Esophagus (tissue), 2 donors: ENCODE measurements around the gene XRCC3. TPM values are rescaled to one million over a fixed set of nuclear protein-coding genes. Genes with fewer than 3 reads are reported as not detected.

ENCODE experiments used
- H3K27ac ChIP-seq, 2 donors: one replicate each; pipeline ENCODE4 v1.5.1; 2013; ENCODE audit warnings: low read depth in 2 of 2, mild to moderate bottlenecking in 2 of 2, inconsistent platforms in 1 of 2, low read length in 1 of 2, moderate library complexity in 1 of 2
- H3K27me3 ChIP-seq, 2 donors: one replicate each; pipeline ENCODE4 v1.6.1; 2013; ENCODE audit warnings: low read length in 2 of 2, control low read depth in 1 of 2, mild to moderate bottlenecking in 1 of 2; ENCODE audit not compliant: insufficient read depth in 2 of 2, control insufficient read depth in 1 of 2
- H3K36me3 ChIP-seq, 2 donors: one replicate each; pipeline ENCODE4 v1.6.1; 2013; ENCODE audit warnings: low read length in 1 of 2; ENCODE audit not compliant: control insufficient read depth in 2 of 2, insufficient read depth in 2 of 2
- H3K4me1 ChIP-seq, 2 donors: one replicate each; pipeline ENCODE4 v1.6.1; 2013; ENCODE audit warnings: low read length in 1 of 2; ENCODE audit not compliant: control insufficient read depth in 2 of 2, insufficient read depth in 2 of 2
- H3K4me3 ChIP-seq, 2 donors: one replicate each; pipeline ENCODE4 v1.5.1; 2013; ENCODE audit warnings: low read length in 2 of 2, mild to moderate bottlenecking in 2 of 2, low read depth in 1 of 2, moderate library complexity in 1 of 2
- H3K9me3 ChIP-seq, 2 donors: one replicate each; pipeline ENCODE4 v1.6.1; 2013; ENCODE audit warnings: mild to moderate bottlenecking in 2 of 2, low read depth in 1 of 2, low read length in 1 of 2, moderate library complexity in 1 of 2; ENCODE audit not compliant: control insufficient read depth in 2 of 2, insufficient read depth in 1 of 2
- WGBS, 2 donors: extraction: QIAGEN DNeasy Blood & Tissue Kit; methylation state at CpG; one replicate each; pipeline ENCODE4 v1.1.7; 2013; 5-methylcytosine and 5-hydroxymethylcytosine counted together
- polyA plus RNA-seq, 2 donors: library from polyadenylated mRNA; stranded (reverse); fragments of 200-250 nt; gene quantifications; one replicate each; pipeline ENCODE4 v1.2.3, GENCODE V29; 2013
- donor health status: healthy with polysubstance abuse.
- donor health status: Bipolar disorder and iron deficiency.

XRCC3 gene
- polyA plus RNA-seq, 2 donors: 7.7 to 17.6 TPM

- no peaks in the 10 kb centered on the region for H3K9me3 ChIP-seq
- H3K27me3 ChIP-seq: no peaks in the 10 kb centered on the region
- H3K27ac ChIP-seq: no peak overlapping the region
- no peak overlapping the region for H3K4me3 ChIP-seq
- WGBS, 2 donors: 90% methylated on average over 6 of the region's 6 CpGs
- peaks cover 16 to 47% of the 10 kb centered on the region in 2 donors for H3K36me3 ChIP-seq
- peaks cover 5 to 15% of the 10 kb centered on the region in 2 donors for H3K4me1 ChIP-seq
Observed at GRCh38 chr14:103739466-103739792, 24.2 kb upstream of the XRCC3 start.

GRCh38 chr14:103738701-103739451 is 23.6 kb upstream of the XRCC3 start:
- Histone ChIP-seq H3K4me1 (peaks cover 5 to 18% of the 10 kb centered on the region in 2 donors), H3K4me3 (no peak overlapping the region), H3K27me3 (no peaks in the 10 kb centered on the region), H3K36me3 (peaks cover 16 to 52% of the 10 kb centered on the region in 2 donors), H3K9me3 (no peaks in the 10 kb centered on the region), H3K27ac (no peak overlapping the region)
- WGBS, 2 donors: 86 to 87% methylated on average over 34 of the region's 34 CpGs

GRCh38 chr14:103738166-103738565 is 22.9 kb upstream of the XRCC3 start:
- no peaks in the 10 kb centered on the region for H3K9me3 ChIP-seq
- peaks cover 5 to 23% of the 10 kb centered on the region in 2 donors for H3K4me1 ChIP-seq
- no peak overlapping the region for H3K4me3 ChIP-seq
- WGBS, 2 donors: 81 to 83% methylated on average over 10 of the region's 10 CpGs
- peaks cover 16 to 47% of the 10 kb centered on the region in 2 donors for H3K36me3 ChIP-seq
- no peaks in the 10 kb centered on the region for H3K27me3 ChIP-seq
- no peak overlapping the region for H3K27ac ChIP-seq

- Histone ChIP-seq H3K27me3 (no peaks in the 10 kb centered on the region), H3K4me3 (no peak overlapping the region), H3K36me3 (peaks cover 20 to 50% of the 10 kb centered on the region in 2 donors), H3K9me3 (no peaks in the 10 kb centered on the region), H3K27ac (peak overlapping the region in 1 of 2 donors; percentile 96), H3K4me1 (peaks cover 7 to 23% of the 10 kb centered on the region in 2 donors)
- WGBS, 2 donors: 89 to 91% methylated on average over 16 of the region's 16 CpGs
Observed at GRCh38 chr14:103737432-103738045, 22.3 kb upstream of the XRCC3 start.

- Histone ChIP-seq H3K27me3 (no peaks in the 10 kb centered on the region), H3K27ac (peak overlapping the region; percentile 92 to 96), H3K4me1 (peaks cover 8 to 25% of the 10 kb centered on the region in 2 donors), H3K4me3 (no peak overlapping the region), H3K36me3 (peaks cover 20 to 49% of the 10 kb centered on the region in 2 donors), H3K9me3 (no peaks in the 10 kb centered on the region)
- WGBS, 2 donors: 69 to 71% methylated on average over 10 of the region's 10 CpGs
Observed at GRCh38 chr14:103736546-103737431, 21.5 kb upstream of the XRCC3 start.

- Histone ChIP-seq H3K4me3 (no peak overlapping the region), H3K36me3 (peaks cover 20 to 45% of the 10 kb centered on the region in 2 donors), H3K9me3 (no peaks in the 10 kb centered on the region), H3K4me1 (peaks cover 8 to 26% of the 10 kb centered on the region in 2 donors), H3K27me3 (no peaks in the 10 kb centered on the region), H3K27ac (peak overlapping the region; percentile 92 to 96)
- WGBS, 2 donors: 71 to 73% methylated on average over 22 of the region's 22 CpGs
Observed at GRCh38 chr14:103735815-103736545, 20.7 kb upstream of the XRCC3 start.

GRCh38 chr14:103735439-103735814 is 20.2 kb upstream of the XRCC3 start:
- Histone ChIP-seq H3K4me1 (peaks cover 11 to 30% of the 10 kb centered on the region in 2 donors), H3K27ac (peak overlapping the region; percentile 92 to 96), H3K36me3 (peaks cover 16 to 47% of the 10 kb centered on the region in 2 donors)

GRCh38 chr14:103735022-103735421 is 19.8 kb upstream of the XRCC3 start:
- peak overlapping the region in 1 of 2 donors; percentile 96 for H3K27ac ChIP-seq
- H3K4me1 ChIP-seq: peaks cover 12 to 34% of the 10 kb centered on the region in 2 donors
- no peak overlapping the region for H3K4me3 ChIP-seq
- 76 to 80% methylated on average over 12 of the region's 12 CpGs for WGBS, 2 donors
- H3K9me3 ChIP-seq: no peaks in the 10 kb centered on the region
- peaks cover 16 to 47% of the 10 kb centered on the region in 2 donors for H3K36me3 ChIP-seq
- no peaks in the 10 kb centered on the region for H3K27me3 ChIP-seq

More at GRCh38 chr14:103735439-103735814, 20.2 kb upstream of the XRCC3 start:
- Histone ChIP-seq H3K27me3 (no peaks in the 10 kb centered on the region), H3K9me3 (no peaks in the 10 kb centered on the region), H3K4me3 (no peak overlapping the region)
- WGBS, 2 donors: 64 to 65% methylated on average over 7 of the region's 7 CpGs
